Skeletal muscle satellite cell (primary cell): ENCODE data around the gene DACH2. TPM values are rescaled to one million over a fixed set of nuclear protein-coding genes. Genes with fewer than 3 reads are reported as not detected.

Source experiments
- H3K27me3 ChIP-seq: 2 replicates; pipeline ENCODE4 v1.7.0; 2013; ENCODE audit warnings: low read length; ENCODE audit not compliant: control insufficient read depth, insufficient read depth
- H3K36me3 ChIP-seq: 2 replicates; pipeline ENCODE4 v1.7.0; 2013; ENCODE audit warnings: mild to moderate bottlenecking, control low read depth, low read length; ENCODE audit not compliant: insufficient read depth
- H3K4me1 ChIP-seq: 2 replicates; pipeline ENCODE4 v1.7.0; 2013; ENCODE audit warnings: low read length; ENCODE audit not compliant: control insufficient read depth, insufficient read depth
- H3K4me2 ChIP-seq: 2 replicates; pipeline ENCODE4 v1.7.0; 2013; ENCODE audit warnings: mild to moderate bottlenecking, low read length
- H3K4me3 ChIP-seq: 2 replicates; pipeline ENCODE4 v1.7.0; 2013; ENCODE audit warnings: low read length
- H3K9ac ChIP-seq: 2 replicates; pipeline ENCODE4 v1.7.0; 2013; ENCODE audit warnings: mild to moderate bottlenecking, low read depth, low read length, moderate library complexity
- H3K9me3 ChIP-seq: replicated peaks from 2 replicates; pipeline ENCODE4 v1.7.0; 2013; ENCODE audit warnings: mild to moderate bottlenecking, control low read depth, low read length
- small RNA-seq: library from RNA; depleted of rRNA; stranded (forward); fragments of <200 nt; gene quantifications from one replicate; pipeline ENCODE3, GENCODE V24; 2012

Gene DACH2

GRCh38 chrX:86805241-86805640, 657.0 kb downstream of the DACH2 start:
- H3K4me2 ChIP-seq, result no peak overlapping the region
- H3K4me1 ChIP-seq, result no peaks in the 10 kb centered on the region
- H3K36me3 ChIP-seq, result no peaks in the 10 kb centered on the region
- H3K4me3 ChIP-seq, result no peak overlapping the region
- H3K9me3 ChIP-seq, result no peaks in the 10 kb centered on the region
- no peak overlapping the region for H3K9ac ChIP-seq
- no peaks in the 10 kb centered on the region for H3K27me3 ChIP-seq

GRCh38 chrX:86806786-86807185, 658.5 kb downstream of the DACH2 start:
- Histone ChIP-seq H3K9ac (no peak overlapping the region), H3K36me3 (no peaks in the 10 kb centered on the region), H3K9me3 (no peaks in the 10 kb centered on the region), H3K4me1 (no peaks in the 10 kb centered on the region), H3K4me3 (no peak overlapping the region), H3K4me2 (no peak overlapping the region), H3K27me3 (no peaks in the 10 kb centered on the region)

- H3K4me1 ChIP-seq, result no peaks in the 10 kb centered on the region
- no peaks in the 10 kb centered on the region for H3K36me3 ChIP-seq
- H3K27me3 ChIP-seq, result no peaks in the 10 kb centered on the region
- H3K4me2 ChIP-seq, result no peak overlapping the region
- H3K9ac ChIP-seq, result no peak overlapping the region
- H3K4me3 ChIP-seq, result no peak overlapping the region
- H3K9me3 ChIP-seq, result no peaks in the 10 kb centered on the region
Measured at GRCh38 chrX:86809651-86810050, 661.4 kb downstream of the DACH2 start.

- H3K4me3 ChIP-seq, result no peak overlapping the region
- no peak overlapping the region for H3K4me2 ChIP-seq
- no peaks in the 10 kb centered on the region for H3K9me3 ChIP-seq
- H3K4me1 ChIP-seq, result no peaks in the 10 kb centered on the region
- H3K9ac ChIP-seq, result no peak overlapping the region
- H3K36me3 ChIP-seq, result no peaks in the 10 kb centered on the region
- H3K27me3 ChIP-seq, result no peaks in the 10 kb centered on the region
Measured at GRCh38 chrX:86829786-86830185, 681.5 kb downstream of the DACH2 start.

GRCh38 chrX:86830685-86831084, 682.4 kb downstream of the DACH2 start:
- H3K4me3 ChIP-seq, result no peak overlapping the region
- H3K27me3 ChIP-seq, result no peaks in the 10 kb centered on the region
- H3K4me1 ChIP-seq, result no peaks in the 10 kb centered on the region
- no peaks in the 10 kb centered on the region for H3K36me3 ChIP-seq
- no peaks in the 10 kb centered on the region for H3K9me3 ChIP-seq
- H3K4me2 ChIP-seq, result no peak overlapping the region
- no peak overlapping the region for H3K9ac ChIP-seq

GRCh38 chrX:86845101-86845500, 696.9 kb downstream of the DACH2 start:
- Histone ChIP-seq H3K4me2 (no peak overlapping the region), H3K27me3 (no peaks in the 10 kb centered on the region)

More at GRCh38 chrX:86845101-86845500, 696.9 kb downstream of the DACH2 start:
- Histone ChIP-seq H3K9me3 (no peaks in the 10 kb centered on the region), H3K4me1 (no peaks in the 10 kb centered on the region), H3K36me3 (no peaks in the 10 kb centered on the region), H3K4me3 (no peak overlapping the region), H3K9ac (no peak overlapping the region)

Small RNA genes lying within 50 kb of the gene (small RNA-seq; reads per million reads assigned to genes)
- gene FCF1P9, result not detected
- gene RF00026, result not detected
